ENCODE results near the gene MAN2B1. TPM values are rescaled to one million over a fixed set of nuclear protein-coding genes. Genes with fewer than 3 reads are reported as not detected.

The MAN2B1 gene
- total and polyA plus RNA-seq, 2 of the 8 experiments (the other 6 are each of a cell fraction or from before 2014, with no cell fraction given): 55.3 to 76.3 TPM

GRCh38 chr19:12694641-12695040, 28.1 kb upstream of the MAN2B1 start (continued):
- TF ChIP-seq ATF2 (IDR thresholded peaks at IDR 0.05; ENCODE audit: low read length) (no peak), SP1 (IDR thresholded peaks at IDR 0.05; ENCODE audit: low read depth, low read length) (no peak), JUND (IDR thresholded peaks at IDR 0.05; ENCODE audit: low read length) (no peak), EP300 (IDR thresholded peaks at IDR 0.05; ENCODE audit: borderline replicate concordance in 1 of 2, low read depth in 2 of 2, low read length in 2 of 2) (no peak), POU5F1 (IDR thresholded peaks at IDR 0.05; ENCODE audit: low read depth, low read length) (no peak), CHD1 (IDR thresholded peaks at IDR 0.05; ENCODE audit: low read depth, low read length) (no peak), CHD7 (IDR thresholded peaks at IDR 0.05; ENCODE audit: insufficient replicate concordance, low read length) (no peak), TBP (IDR thresholded peaks at IDR 0.05; ENCODE audit: low read depth, low read length) (no peak), SUZ12 (IDR thresholded peaks at IDR 0.05; ENCODE audit: low read length) (no peak)
